ENCODE measurements around the gene ABHD12. TPM values are rescaled to one million over a fixed set of nuclear protein-coding genes. Genes with fewer than 3 reads are reported as not detected.

Gene ABHD12
- total and polyA plus RNA-seq, 10 of the 15 experiments (the other 5 are each of a cell fraction or from before 2014, with no cell fraction given), result 1.5 to 61.8 (median 26.7) TPM

GRCh38 chr20:25291432-25292133 lies 99.1 kb downstream of the ABHD12 start:
- peaks cover 8 to 24% of the 10 kb centered on the region in 2 experiments; a peak in 3 of 4 replicates for H3K36me3 ChIP-seq (ENCODE audit: control insufficient read depth in 2 of 2, insufficient read depth in 2 of 2, low read length in 1 of 2)
- TF ChIP-seq EP300 (IDR thresholded peaks at IDR 0.05; ENCODE audit: borderline replicate concordance in 1 of 2, control insufficient read depth in 1 of 2, low read depth in 2 of 2, low read length in 2 of 2) (no peak), ZNF217 (IDR thresholded peaks at IDR 0.05) (no peak), ATF7 (IDR thresholded peaks at IDR 0.05; ENCODE audit: low read depth) (no peak), ZNF274 (IDR thresholded peaks at IDR 0.05; ENCODE audit: insufficient read depth, insufficient read length) (no peak), GATAD2B (conservative IDR thresholded peaks at IDR 0.05; ENCODE audit: low read depth) (no peak), NKRF (conservative IDR thresholded peaks at IDR 0.05) (no peak), MXI1 (IDR thresholded peaks at IDR 0.05; ENCODE audit: low read depth, low read length) (no peak), CHD4 (IDR thresholded peaks at IDR 0.05) (no peak), CREM (IDR thresholded peaks at IDR 0.05; ENCODE audit: low read depth) (no peak), NR2C1 (IDR thresholded peaks at IDR 0.05) (no peak), ATF3 (IDR thresholded peaks at IDR 0.05; ENCODE audit: borderline replicate concordance, extremely low read depth, low read depth, low read length) (no peak), ZZZ3 (IDR thresholded peaks at IDR 0.05; ENCODE audit: control insufficient read depth, insufficient read length, low read depth) (no peak), MYC (IDR thresholded peaks at IDR 0.05; ENCODE audit: insufficient read depth, insufficient read length, insufficient replicate concordance, low read length, severe bottlenecking) (no peak)
- in situ Hi-C loops (cut with MboI) (loop anchor here (10.0 kb wide), 1 partner anchor 447 kb away; no protein-coding TSS in a partner anchor), intact Hi-C loops (cut with micrococcal nuclease; ENCODE audit: unreplicated experiment) (no loop called here)
- H3K27me3 ChIP-seq (replicated peaks in 1 of 2; ENCODE audit: control insufficient read depth in 2 of 2, insufficient read depth in 2 of 2, low read length in 1 of 2), result no peaks in the 10 kb centered on the region
- RAD21 ChIA-PET (ENCODE audit: unreplicated experiment), result no interaction called here
- no peak overlapping the region for H2AFZ ChIP-seq (ENCODE audit: control insufficient read depth, low read depth, low read length)
- 97% methylated on average over 26 of the region's 26 CpGs for WGBS (ENCODE audit: insufficient coverage, insufficient replicate concordance, low lambda C conversion rate, missing lambda C conversion rate)
- no peaks in the 10 kb centered on the region; the same call in 1 of the 2 replicates for H4K20me1 ChIP-seq (ENCODE audit: control insufficient read depth, insufficient read depth)
- no peak overlapping the region for H3K27ac ChIP-seq (ENCODE audit: control insufficient read depth, insufficient read depth)
- POLR2A ChIA-PET, result no interaction called here
- peaks cover 35% of the 10 kb centered on the region for H3K4me1 ChIP-seq (ENCODE audit: control insufficient read depth, insufficient read depth, low read length)
- DNase-seq (ENCODE audit: low read depth, low spot score), result no peak
- no peak overlapping the region for H3K9ac ChIP-seq (ENCODE audit: control insufficient read depth, insufficient read depth, low read length)
- CTCF ChIA-PET, result interaction anchor here (2.8 kb wide), 1 partner anchor 107 kb away, joined by 12 read pairs; no protein-coding TSS in a partner anchor
- H3K4me3 ChIP-seq, result no peak overlapping the region
- no peak for ATAC-seq
- no TSS peak for BruUV-seq (replicated peaks)
- no peaks in the 10 kb centered on the region for H3K9me3 ChIP-seq (replicated peaks; ENCODE audit: control insufficient read depth, insufficient read depth, low read length)
- no peak overlapping the region for H3K4me2 ChIP-seq (ENCODE audit: control insufficient read depth, insufficient read depth)
- H3K79me2 ChIP-seq (ENCODE audit: control insufficient read depth, insufficient read depth, low read length), result no peaks in the 10 kb centered on the region
- SMC1A ChIA-PET (ENCODE audit: uncharacterized antibody, unreplicated experiment), result no interaction called here
- FAIRE-seq, result no peak
